ENCODE results near the gene MGAT2. TPM values are rescaled to one million over a fixed set of nuclear protein-coding genes. Genes with fewer than 3 reads are reported as not detected.
A peak's percentile ranks its signal among the peaks of the same experiment; 100 is the strongest.
"Not testable (repeated sequence)": the region's sequence is repeated elsewhere in the genome, so short reads cannot be mapped to it uniquely, and the experiment has no call there.

Gene MGAT2
- total RNA-seq, 1 donor from 2014 or later = 12.0 TPM

DNA sequence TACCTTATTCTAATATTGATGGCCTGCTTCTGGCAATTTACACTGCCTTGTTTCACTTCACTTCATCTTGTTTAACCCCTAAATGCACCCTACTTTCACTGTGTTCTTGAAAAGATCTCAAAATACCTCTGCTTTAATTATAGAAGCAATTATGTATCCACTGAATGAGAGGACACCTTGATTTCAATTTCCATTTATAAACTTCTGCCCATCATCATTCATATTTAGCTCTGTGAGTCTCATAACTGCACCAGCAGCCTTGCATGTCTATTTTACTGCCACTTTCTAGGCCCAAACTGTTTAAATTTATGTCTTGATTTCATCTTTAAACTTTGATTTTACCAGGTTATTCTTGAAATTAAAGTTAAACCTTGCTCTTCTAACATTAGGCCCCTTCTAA is 21.6 kb downstream of the MGAT2 start:
- H3K4me3 ChIP-seq = peak overlapping the region; percentile 37
- no peaks in the 10 kb centered on the region for H3K9me3 ChIP-seq (replicated peaks)
- no peaks in the 10 kb centered on the region for H3K27me3 ChIP-seq (ENCODE audit: low read depth)
- no peak for DNase-seq
- H3K36me3 ChIP-seq = peaks cover 10% of the 10 kb centered on the region
- TF ChIP-seq, protein P1, sequence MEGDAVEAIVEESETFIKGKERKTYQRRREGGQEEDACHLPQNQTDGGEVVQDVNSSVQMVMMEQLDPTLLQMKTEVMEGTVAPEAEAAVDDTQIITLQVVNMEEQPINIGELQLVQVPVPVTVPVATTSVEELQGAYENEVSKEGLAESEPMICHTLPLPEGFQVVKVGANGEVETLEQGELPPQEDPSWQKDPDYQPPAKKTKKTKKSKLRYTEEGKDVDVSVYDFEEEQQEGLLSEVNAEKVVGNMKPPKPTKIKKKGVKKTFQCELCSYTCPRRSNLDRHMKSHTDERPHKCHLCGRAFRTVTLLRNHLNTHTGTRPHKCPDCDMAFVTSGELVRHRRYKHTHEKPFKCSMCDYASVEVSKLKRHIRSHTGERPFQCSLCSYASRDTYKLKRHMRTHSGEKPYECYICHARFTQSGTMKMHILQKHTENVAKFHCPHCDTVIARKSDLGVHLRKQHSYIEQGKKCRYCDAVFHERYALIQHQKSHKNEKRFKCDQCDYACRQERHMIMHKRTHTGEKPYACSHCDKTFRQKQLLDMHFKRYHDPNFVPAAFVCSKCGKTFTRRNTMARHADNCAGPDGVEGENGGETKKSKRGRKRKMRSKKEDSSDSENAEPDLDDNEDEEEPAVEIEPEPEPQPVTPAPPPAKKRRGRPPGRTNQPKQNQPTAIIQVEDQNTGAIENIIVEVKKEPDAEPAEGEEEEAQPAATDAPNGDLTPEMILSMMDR (IDR thresholded peaks at IDR 0.05; ENCODE audit: borderline replicate concordance) = no peak
- intact Hi-C loops (cut with micrococcal nuclease) = no loop called here
- peak overlapping the region; percentile 74 for H3K27ac ChIP-seq (replicated peaks)
- peaks cover 54% of the 10 kb centered on the region for H3K4me1 ChIP-seq

- DNase-seq = no peak
- TF ChIP-seq, protein P1 (IDR thresholded peaks at IDR 0.05; ENCODE audit: borderline replicate concordance) = no peak
- Histone ChIP-seq H3K4me3 (no peak overlapping the region), H3K36me3 (no peaks in the 10 kb centered on the region), H3K27ac (replicated peaks) (no peak overlapping the region), H3K9me3 (replicated peaks) (no peaks in the 10 kb centered on the region), H3K27me3 (ENCODE audit: low read depth) (no peaks in the 10 kb centered on the region), H3K4me1 (no peaks in the 10 kb centered on the region)
- intact Hi-C loops (cut with micrococcal nuclease) = no loop called here
Measured at GRCh38 chr14:49653508-49653907, 32.9 kb downstream of the MGAT2 start.

DNA sequence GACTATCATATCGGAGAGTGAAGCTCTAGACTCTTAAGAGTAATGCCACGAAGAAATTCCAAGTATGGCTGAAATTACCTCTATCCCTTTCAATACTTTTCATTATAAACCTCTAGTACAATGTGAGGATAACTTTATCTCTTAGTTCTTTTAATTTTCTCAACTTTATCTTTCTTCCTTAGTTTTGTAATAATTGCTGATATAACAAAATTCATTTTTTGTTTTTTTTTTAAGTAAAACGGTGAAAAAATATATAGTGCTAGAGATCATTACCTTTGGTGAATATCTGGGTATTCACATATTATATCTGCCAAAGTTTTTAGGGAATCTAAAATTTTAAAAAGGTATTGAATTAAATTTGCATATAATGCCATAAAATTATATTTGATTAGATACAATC is 33.9 kb downstream of the MGAT2 start:
- intact Hi-C loops (cut with micrococcal nuclease) = no loop called here
- no peaks in the 10 kb centered on the region for H3K4me1 ChIP-seq
- TF ChIP-seq, protein P1 (IDR thresholded peaks at IDR 0.05; ENCODE audit: borderline replicate concordance) = no peak

GRCh38 chr14:49657500-49657899 is 36.9 kb downstream of the MGAT2 start:
- H3K4me3 ChIP-seq; H3K36me3 ChIP-seq; H3K9me3 ChIP-seq (replicated peaks); intact Hi-C loops (cut with micrococcal nuclease); H3K27me3 ChIP-seq (ENCODE audit: low read depth); H3K27ac ChIP-seq (replicated peaks); H3K4me1 ChIP-seq; DNase-seq: not testable (repeated sequence)

More for the DNA sequence above, 33.9 kb downstream of the MGAT2 start:
- Histone ChIP-seq H3K27me3 (ENCODE audit: low read depth) (no peaks in the 10 kb centered on the region), H3K4me3 (no peak overlapping the region), H3K9me3 (replicated peaks) (no peaks in the 10 kb centered on the region), H3K36me3 (no peaks in the 10 kb centered on the region), H3K27ac (replicated peaks) (no peak overlapping the region)
- no peak for DNase-seq

- Histone ChIP-seq H3K4me3 (no peak overlapping the region), H3K36me3 (no peaks in the 10 kb centered on the region), H3K9me3 (replicated peaks) (no peaks in the 10 kb centered on the region), H3K27me3 (ENCODE audit: low read depth) (no peaks in the 10 kb centered on the region), H3K27ac (replicated peaks) (no peak overlapping the region), H3K4me1 (no peaks in the 10 kb centered on the region)
- DNase-seq = no peak
- TF ChIP-seq, protein P1 (IDR thresholded peaks at IDR 0.05; ENCODE audit: borderline replicate concordance) = no peak
- intact Hi-C loops (cut with micrococcal nuclease) = no loop called here
Measured at GRCh38 chr14:49659526-49660455, 39.2 kb downstream of the MGAT2 start.

DNA sequence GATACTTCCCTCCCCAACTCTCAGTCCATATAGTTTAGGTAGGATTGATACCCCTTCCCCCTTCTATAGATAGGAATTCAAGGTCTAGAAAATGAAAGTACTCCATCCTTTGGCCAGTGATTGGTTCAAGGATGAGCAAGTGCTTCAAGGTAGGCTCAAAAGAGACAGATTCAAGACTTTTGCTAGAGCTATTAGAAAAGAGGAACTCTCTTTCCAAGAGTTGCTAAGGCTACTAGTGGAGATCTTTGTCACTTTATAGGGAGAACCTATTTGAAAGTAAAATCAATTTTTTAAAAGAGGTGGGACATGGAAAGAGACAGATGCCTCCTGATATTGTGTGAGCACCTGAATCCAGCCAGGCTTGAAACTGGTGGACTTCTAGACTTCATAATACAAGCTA is 49.9 kb downstream of the MGAT2 start:
- intact Hi-C loops (cut with micrococcal nuclease) = no loop called here
- H3K4me3 ChIP-seq = no peak overlapping the region
- TF ChIP-seq, protein P1 (IDR thresholded peaks at IDR 0.05; ENCODE audit: borderline replicate concordance) = no peak

More for the DNA sequence above, 49.9 kb downstream of the MGAT2 start:
- DNase-seq = no peak
- Histone ChIP-seq H3K9me3 (replicated peaks) (no peaks in the 10 kb centered on the region), H3K27ac (replicated peaks) (no peak overlapping the region), H3K27me3 (ENCODE audit: low read depth) (no peaks in the 10 kb centered on the region), H3K36me3 (no peaks in the 10 kb centered on the region), H3K4me1 (no peaks in the 10 kb centered on the region)
